ENCODE measurements around the gene WASF1.

WASF1 gene

GRCh38 chr6:110179406-110180227 lies at the start of gene WASF1:
Gene WASF1, minus strand, starts transcription at chr6:110179670. Its CDS starts 52,069 bp downstream, at chr6:110127601.
- peak; percentile 80 for DNase-seq (ENCODE audit: low read depth)

- DNase-seq (ENCODE audit: low read depth) = no peak
Measured at GRCh38 chr6:110226261-110226660, 46.8 kb upstream of the WASF1 start.

GRCh38 chr6:110221738-110222137 lies 42.3 kb upstream of the WASF1 start:
- no peak for DNase-seq (ENCODE audit: low read depth)

- no peak for DNase-seq (ENCODE audit: low read depth)
Measured at GRCh38 chr6:110217266-110217665, 37.8 kb upstream of the WASF1 start.

- DNase-seq (ENCODE audit: low read depth) = no peak
Measured at GRCh38 chr6:110216140-110216539, 36.7 kb upstream of the WASF1 start.

- DNase-seq (ENCODE audit: low read depth) = no peak
Measured at GRCh38 chr6:110214338-110214737, 34.9 kb upstream of the WASF1 start.

GRCh38 chr6:110211753-110212152 lies 32.3 kb upstream of the WASF1 start:
- DNase-seq (ENCODE audit: low read depth) = no peak

- no peak for DNase-seq (ENCODE audit: low read depth)
Measured at GRCh38 chr6:110207652-110208051, 28.2 kb upstream of the WASF1 start.

GRCh38 chr6:110201151-110201884 lies 21.8 kb upstream of the WASF1 start:
- no peak for DNase-seq (ENCODE audit: low read depth)

GRCh38 chr6:110198561-110198960 lies 19.1 kb upstream of the WASF1 start:
- DNase-seq (ENCODE audit: low read depth) = no peak

- no peak for DNase-seq (ENCODE audit: low read depth)
Measured at GRCh38 chr6:110196874-110197273, 17.4 kb upstream of the WASF1 start.

GRCh38 chr6:110195639-110196038 lies 16.2 kb upstream of the WASF1 start:
- DNase-seq (ENCODE audit: low read depth) = no peak

GRCh38 chr6:110191477-110191876 lies 12.0 kb upstream of the WASF1 start:
- no peak for DNase-seq (ENCODE audit: low read depth)

GRCh38 chr6:110190726-110191125 lies 11.3 kb upstream of the WASF1 start:
- DNase-seq (ENCODE audit: low read depth) = no peak

- no peak for DNase-seq (ENCODE audit: low read depth)
Measured at GRCh38 chr6:110188791-110189190, 9.3 kb upstream of the WASF1 start.

- no peak for DNase-seq (ENCODE audit: low read depth)
Measured at GRCh38 chr6:110185879-110186278, 6.4 kb upstream of the WASF1 start.

- no peak for DNase-seq (ENCODE audit: low read depth)
Measured at GRCh38 chr6:110183292-110183885, 3.9 kb upstream of the WASF1 start.

- DNase-seq (ENCODE audit: low read depth) = no peak
Measured at GRCh38 chr6:110181131-110182030, 1.9 kb upstream of the WASF1 start.

GRCh38 chr6:110180228-110181008 lies 948 bp upstream of the WASF1 start, which contains the start of gene CDC40:
Gene CDC40, plus strand, starts transcription at chr6:110180427. Its CDS starts 18 bp downstream, at chr6:110180445.
- peak; percentile 38 for DNase-seq (ENCODE audit: low read depth)

GRCh38 chr6:110178626-110179405 lies 654 bp downstream of the WASF1 start:
- peak; percentile 35 for DNase-seq (ENCODE audit: low read depth)

Measured in stimulated activated CD8-positive, alpha-beta memory T cell treated with anti-CD3 and anti-CD28 coated beads, Interleukin-12 subunit alpha, Interleukin-12 subunit beta, amount 100 ng/mL, for 1 hour (primary cell).